ENCODE data around the gene M6PR. TPM values are rescaled to one million over a fixed set of nuclear protein-coding genes. Genes with fewer than 3 reads are reported as not detected.

The M6PR gene
- total and polyA plus RNA-seq, 2 of the 8 experiments (the other 6 are each of a cell fraction or from before 2014, with no cell fraction given) = 106 to 122 TPM

DNA sequence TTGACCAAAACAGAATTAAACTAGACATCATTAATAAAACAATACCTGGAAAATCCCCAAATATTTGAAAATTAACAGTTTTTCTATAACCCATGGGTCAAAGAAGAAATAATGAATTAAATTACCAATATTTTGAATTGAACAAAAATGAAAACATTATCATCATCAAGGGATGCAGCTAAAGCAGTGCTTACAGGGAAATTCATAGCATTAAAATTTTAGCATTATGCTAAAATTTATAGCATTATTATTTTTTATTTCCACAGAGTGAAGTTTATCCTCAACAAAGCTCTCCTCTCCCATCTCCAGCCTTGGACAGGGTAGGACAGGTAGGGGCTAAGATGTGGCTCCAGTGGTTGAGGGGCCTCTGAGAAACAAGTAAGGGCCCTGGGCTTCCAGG, 19.3 kb upstream of the M6PR start (continued):
- no peak for TF ChIP-seq HDAC2 (IDR thresholded peaks at IDR 0.05; ENCODE audit: borderline replicate concordance in 1 of 2, low read depth in 2 of 2, low read length in 2 of 2)
- no peak for TF ChIP-seq KDM5A (IDR thresholded peaks at IDR 0.05; ENCODE audit: low read length)
- TF ChIP-seq, protein P1, sequence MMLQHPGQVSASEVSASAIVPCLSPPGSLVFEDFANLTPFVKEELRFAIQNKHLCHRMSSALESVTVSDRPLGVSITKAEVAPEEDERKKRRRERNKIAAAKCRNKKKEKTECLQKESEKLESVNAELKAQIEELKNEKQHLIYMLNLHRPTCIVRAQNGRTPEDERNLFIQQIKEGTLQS (IDR thresholded peaks at IDR 0.05; ENCODE audit: insufficient read depth, low read depth, low read length) = no peak
- TF ChIP-seq CBX5 (IDR thresholded peaks at IDR 0.05; ENCODE audit: low read depth, low read length) = no peak
- TF ChIP-seq SP2 (IDR thresholded peaks at IDR 0.05; ENCODE audit: low read length) = no peak
- TF ChIP-seq BRCA1 (IDR thresholded peaks at IDR 0.05; ENCODE audit: low read depth, low read length) = no peak
- no peak for TF ChIP-seq TAF7 (optimal IDR thresholded peaks at IDR 0.05; ENCODE audit: borderline replicate concordance, low read depth, low read length)
- TF ChIP-seq CBX8 (IDR thresholded peaks at IDR 0.05; ENCODE audit: borderline replicate concordance, low read depth, low read length) = no peak
- no peak for TF ChIP-seq JUND (IDR thresholded peaks at IDR 0.05; ENCODE audit: low read length)
- no peak for TF ChIP-seq SRF (IDR thresholded peaks at IDR 0.05; ENCODE audit: low read depth, low read length)
- TF ChIP-seq CTBP2 (IDR thresholded peaks at IDR 0.05; ENCODE audit: borderline replicate concordance, insufficient read depth, insufficient read length, low read length) = no peak
- no peak for TF ChIP-seq CHD2 (IDR thresholded peaks at IDR 0.05; ENCODE audit: low read length)
- TF ChIP-seq BACH1 (IDR thresholded peaks at IDR 0.05; ENCODE audit: low read length) = no peak
- TF ChIP-seq, protein P2, sequence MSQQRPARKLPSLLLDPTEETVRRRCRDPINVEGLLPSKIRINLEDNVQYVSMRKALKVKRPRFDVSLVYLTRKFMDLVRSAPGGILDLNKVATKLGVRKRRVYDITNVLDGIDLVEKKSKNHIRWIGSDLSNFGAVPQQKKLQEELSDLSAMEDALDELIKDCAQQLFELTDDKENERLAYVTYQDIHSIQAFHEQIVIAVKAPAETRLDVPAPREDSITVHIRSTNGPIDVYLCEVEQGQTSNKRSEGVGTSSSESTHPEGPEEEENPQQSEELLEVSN (IDR thresholded peaks at IDR 0.05) = no peak

Measured in H1 (cell line).